ENCODE results near the gene LYRM4.
"Not testable (repeated sequence)": the region's sequence is repeated elsewhere in the genome, so short reads cannot be mapped to it uniquely, and the experiment has no call there.

The LYRM4 gene

DNA sequence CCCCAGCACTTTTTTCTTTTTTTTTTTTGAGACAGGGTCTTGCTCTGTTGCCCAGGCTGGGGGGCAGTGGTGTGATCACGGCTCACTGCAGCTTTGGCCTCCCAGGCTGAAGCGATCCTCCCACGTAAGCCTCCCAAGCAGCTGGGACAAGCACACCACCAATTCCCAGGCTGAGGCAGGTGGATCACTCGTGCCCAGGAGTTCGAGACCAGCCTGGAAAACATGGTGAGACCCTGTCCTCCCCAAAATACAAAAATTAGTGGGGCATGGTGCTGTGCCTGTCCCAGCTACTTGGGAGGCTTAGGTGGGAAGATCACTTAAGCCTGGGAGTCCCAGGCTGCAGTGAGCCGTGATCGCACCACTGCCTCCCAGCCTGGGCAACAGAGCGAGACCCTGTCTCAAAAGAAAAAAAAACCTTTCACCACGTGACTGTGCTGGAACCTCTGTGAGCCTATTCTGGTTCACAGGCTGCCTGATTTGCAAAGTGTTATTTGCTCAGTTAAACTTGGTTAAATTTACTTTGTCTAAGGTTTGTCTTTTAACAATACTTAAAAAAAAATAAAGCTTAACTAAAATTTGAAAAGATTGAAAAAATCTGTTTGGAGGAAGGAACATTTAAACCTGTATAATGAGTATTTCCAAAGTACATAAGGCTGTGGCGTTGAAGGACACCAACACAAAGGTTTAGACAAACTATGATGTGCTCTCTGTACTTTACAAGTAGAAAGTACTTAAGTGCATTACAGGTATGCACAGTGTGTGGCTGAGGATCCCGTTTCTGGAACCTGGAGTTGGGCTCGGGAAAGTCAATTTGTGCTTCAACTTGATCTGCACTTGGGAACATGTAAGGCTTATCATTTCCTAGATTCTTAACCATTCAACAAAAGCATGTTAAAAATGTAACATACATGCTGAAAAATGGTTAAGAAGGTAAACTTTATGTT is 120.7 kb downstream of the LYRM4 start:
- DNase-seq, result no peak

- no peak for DNase-seq
Observed at GRCh38 chr6:5138995-5139827, 121.5 kb downstream of the LYRM4 start.

DNA sequence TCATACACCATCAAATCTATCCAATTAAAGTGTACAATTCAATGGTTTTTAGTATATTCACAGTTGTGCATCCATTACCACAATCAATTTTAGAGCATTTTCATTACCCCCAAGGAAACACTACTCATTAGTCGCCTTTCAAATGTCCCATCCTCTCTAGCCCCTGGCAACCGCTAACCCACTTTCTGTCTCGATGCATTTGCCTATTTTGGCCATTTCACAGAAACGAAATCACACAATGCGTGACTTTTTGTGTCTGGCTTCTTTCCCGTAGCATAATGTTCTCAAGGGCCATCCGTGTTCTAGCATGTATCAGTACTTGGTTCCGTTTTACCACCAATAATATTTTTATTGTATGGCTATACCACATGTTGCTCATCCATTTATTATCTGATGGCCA is 123.9 kb downstream of the LYRM4 start:
- no peak for DNase-seq

- DNase-seq, result peak; percentile 76
Observed at GRCh38 chr6:5135788-5136376, 124.9 kb downstream of the LYRM4 start.

DNA sequence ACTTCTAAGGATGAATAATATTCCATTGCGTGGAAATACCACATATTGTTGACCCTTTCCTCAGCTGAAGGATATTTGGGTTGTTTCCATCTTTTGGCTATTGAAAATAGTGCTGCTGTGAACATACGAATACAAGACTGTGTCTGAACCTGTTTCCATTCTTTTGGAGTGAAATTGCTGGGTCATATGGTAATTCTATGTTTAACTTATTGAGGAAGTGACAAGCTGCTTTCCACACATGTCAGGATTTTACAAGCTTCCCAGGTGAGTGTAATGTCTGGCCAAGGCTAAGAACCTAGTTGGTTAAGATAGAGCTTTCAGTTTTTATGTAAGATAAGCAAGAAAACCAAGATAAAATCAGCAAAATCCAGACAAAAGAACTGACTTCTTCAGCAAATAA is 126.8 kb downstream of the LYRM4 start:
- no peak for DNase-seq

- DNase-seq, result peak; percentile 27
Observed at GRCh38 chr6:5132731-5133130, 128.0 kb downstream of the LYRM4 start.

DNA sequence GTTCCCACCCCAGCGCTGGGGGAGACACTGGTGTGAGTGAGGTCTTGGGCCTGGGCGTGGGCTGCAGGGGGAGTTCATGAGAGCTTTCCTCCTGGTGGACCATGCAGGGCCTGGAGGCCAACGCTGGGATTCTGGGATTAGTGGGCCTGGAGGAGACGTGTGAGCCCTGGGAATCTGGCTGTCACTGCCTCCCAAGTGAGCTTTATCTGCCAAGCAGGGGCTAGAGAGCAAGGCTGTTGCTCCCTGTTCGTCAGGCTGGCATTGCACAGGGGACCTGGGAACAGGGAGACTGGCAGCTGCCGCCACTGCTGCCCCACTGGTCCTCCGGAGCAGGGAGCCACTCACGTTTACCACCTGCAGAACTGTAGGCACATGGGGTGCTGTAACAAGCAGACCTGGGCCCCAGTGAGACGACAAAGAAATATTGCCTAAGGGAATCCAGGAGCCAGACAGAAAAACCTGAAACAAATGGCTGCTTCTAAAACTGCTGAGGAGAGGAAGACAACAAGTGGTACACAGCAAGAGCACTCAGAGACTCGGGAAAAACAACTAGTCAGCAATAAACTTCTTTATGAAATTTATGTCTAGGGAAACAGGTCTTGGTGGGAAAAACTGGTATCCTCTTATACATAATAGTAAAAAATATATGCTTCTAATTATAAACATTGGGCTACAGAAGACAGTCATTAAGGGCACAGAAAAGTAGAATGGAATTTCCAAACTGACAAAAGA is 130.4 kb downstream of the LYRM4 start:
- no peak for DNase-seq

DNA sequence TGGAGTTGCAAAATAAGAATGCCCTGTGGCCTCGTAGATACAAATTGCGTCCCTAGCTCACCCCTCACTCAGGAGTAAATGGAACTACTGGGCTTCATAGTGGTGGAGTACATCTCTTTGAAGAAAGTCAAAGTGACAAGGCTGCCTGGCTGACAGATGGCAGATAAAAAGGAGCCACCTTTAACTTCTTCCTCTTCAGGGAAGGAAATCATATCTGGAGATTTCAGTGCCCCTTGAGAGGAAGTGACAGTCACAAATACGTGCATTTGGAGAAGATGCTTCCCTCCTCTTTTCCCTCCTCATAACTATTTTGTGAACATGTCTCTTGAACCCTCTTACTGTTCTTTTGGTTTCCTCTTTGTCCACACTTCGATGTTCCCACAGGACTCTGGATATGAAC is 132.4 kb downstream of the LYRM4 start:
- peak; percentile 21 for DNase-seq

DNA sequence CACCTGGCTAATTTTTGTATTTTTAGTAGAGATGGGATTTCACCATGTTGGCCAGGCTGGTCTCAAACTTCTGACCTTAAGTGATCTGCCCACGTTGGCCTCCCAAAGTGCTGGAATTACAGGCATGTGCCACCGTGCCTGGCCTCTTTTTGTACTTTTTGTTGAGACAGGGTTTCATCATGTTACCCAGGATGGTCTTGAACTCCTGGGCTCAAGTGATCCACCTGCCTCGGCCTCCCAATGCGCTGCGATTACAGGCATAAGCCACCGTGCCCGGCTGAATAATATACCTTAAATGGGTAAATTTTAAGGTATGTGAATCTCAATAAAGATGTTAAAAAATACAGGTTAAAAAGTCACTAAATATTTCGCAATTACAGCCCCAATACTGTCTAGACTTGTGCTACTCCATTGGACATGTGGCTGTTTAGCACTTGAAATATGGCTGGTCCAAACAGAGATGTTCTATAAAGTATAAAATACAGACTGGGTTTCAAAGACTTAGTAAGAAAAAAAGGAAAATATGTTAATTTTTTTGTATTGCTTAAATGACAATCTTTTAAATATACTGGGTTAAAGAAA is 133.6 kb downstream of the LYRM4 start:
- DNase-seq, result no peak

DNA sequence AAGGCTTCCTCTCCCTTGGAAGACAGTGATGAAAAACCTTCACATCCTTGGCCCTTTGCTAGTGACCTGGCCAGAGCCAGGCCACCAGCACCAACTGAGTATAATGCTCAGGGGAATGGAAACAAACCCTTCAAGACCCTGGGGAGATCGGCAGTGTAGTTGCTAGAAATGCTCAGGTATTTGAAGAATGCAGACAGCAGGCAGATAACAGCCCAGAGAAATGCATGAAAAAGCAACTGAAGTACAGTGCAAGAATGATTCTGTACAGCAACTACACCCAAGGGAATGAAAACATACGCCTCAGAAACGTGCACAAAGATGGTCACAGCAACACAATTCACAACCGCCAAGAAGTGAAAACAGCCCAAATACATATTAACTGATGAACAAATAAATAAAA is 134.5 kb downstream of the LYRM4 start:
- no peak for DNase-seq

DNA sequence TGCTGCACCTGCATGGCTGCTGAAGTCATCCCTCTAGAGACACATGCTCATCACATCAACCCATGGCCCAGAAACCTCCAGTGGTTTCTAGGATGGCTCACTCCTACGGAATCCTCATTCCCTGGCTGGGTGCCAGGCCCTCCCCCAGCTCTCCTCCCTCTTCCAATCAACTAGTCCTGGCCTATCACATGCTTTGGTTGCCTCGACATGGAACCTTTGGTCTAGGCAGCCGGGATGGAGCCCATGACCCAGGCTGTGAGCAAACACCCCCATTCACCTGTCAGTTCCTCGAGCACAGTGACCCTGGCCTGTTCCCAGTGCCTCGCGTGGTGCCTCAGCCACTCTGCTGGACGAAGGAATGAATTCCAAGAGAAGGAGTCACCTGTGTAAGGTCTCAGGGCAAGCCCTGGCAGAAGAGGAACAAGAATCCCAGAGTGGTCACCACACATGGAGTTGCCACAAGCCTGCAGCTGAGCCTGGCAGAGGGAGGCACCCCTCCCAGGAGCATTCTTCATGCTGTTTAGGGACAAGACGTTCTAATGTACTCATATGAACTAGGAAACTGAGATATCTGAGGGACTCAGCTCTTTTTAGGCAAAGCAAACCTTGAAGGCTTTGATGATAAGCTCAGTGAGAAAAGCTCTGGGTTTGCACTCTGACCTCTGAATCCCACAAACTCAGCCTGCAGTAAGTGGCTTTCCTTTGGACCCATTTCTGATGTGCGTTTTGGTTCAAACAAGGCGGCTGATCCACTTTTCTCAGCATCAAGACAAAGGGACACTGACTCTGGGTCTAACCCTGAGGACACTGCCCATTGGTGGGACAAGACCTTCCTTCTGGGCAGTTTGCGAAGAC is 135.4 kb downstream of the LYRM4 start:
- DNase-seq, result no peak

DNA sequence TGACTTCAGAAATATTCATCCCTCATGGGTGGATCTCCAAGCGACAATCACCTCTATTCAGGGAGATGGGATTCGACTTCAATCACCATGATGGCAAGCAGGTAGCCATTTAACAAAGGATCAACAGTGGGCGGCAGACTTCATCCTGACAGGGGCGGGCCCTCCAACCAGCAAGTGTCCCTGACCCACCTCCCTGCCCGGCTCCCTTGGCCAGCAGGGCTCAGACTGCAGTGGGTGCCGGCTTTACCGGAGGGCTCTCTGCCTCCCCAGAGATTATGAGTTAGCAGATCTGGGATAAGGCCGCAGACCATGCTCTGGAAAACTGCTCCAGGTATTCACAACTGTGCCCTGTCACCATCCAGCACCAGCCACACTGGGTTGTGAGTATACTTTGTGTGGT is 136.2 kb downstream of the LYRM4 start:
- no peak for DNase-seq

GRCh38 chr6:5123296-5124143 is 137.2 kb downstream of the LYRM4 start:
- DNase-seq, result no peak

- DNase-seq, result no peak
Observed at GRCh38 chr6:5122504-5123112, 138.1 kb downstream of the LYRM4 start.

GRCh38 chr6:5121956-5122355 is 138.8 kb downstream of the LYRM4 start:
- peak; percentile 44 for DNase-seq

GRCh38 chr6:5121479-5121878 is 139.3 kb downstream of the LYRM4 start:
- DNase-seq, result no peak

GRCh38 chr6:5120543-5120942 is 140.2 kb downstream of the LYRM4 start:
- not testable (repeated sequence) for DNase-seq

GRCh38 chr6:5120011-5120410 is 140.7 kb downstream of the LYRM4 start:
- DNase-seq, result no peak

GRCh38 chr6:5119090-5119951 is 141.4 kb downstream of the LYRM4 start:
- no peak for DNase-seq
